Mucosa of descending colon (tissue), 3 donors: Measurements from ENCODE around the gene DSN1. TPM values are rescaled to one million over a fixed set of nuclear protein-coding genes. Genes with fewer than 3 reads are reported as not detected.
A peak's percentile ranks its signal among the peaks of the same experiment; 100 is the strongest.

Source experiments
- ATAC-seq: fragments of 200-7000 bp; cut with Tn5 transposase; one replicate; pipeline ENCODE4 v1.9.1; 2020; ENCODE audit warnings: mild to moderate bottlenecking, moderate library complexity
- DNase-seq, 3 donors: peaks; one replicate each; pipeline ENCODE4 v3.0.0-alpha.2; 2020
- H3K36me3 ChIP-seq: fragments of 200-600 bp; one replicate; pipeline ENCODE4 v1.8.0; 2021; ENCODE audit warnings: low read depth, mild to moderate bottlenecking
- H3K4me1 ChIP-seq: fragments of 200-600 bp; one replicate; pipeline ENCODE4 v1.8.0; 2021; ENCODE audit warnings: low read depth, mild to moderate bottlenecking
- H3K4me3 ChIP-seq: fragments of 200-600 bp; one replicate; pipeline ENCODE4 v1.8.0; 2021; ENCODE audit warnings: mild to moderate bottlenecking
- H3K9me3 ChIP-seq: fragments of 200-600 bp; one replicate; pipeline ENCODE4 v1.8.0; 2021; ENCODE audit warnings: mild to moderate bottlenecking
- CTCF ChIP-seq: fragments of 200-600 bp; IDR thresholded peaks from one replicate; pipeline ENCODE4 v1.8.0; 2022; ENCODE audit warnings: antibody characterized with exemption, mild to moderate bottlenecking
- intact Hi-C, 2 donors: fragments of 100-400 bp; cut with DNase I in 1 of 2; cut with micrococcal nuclease in 1 of 2; formaldehyde crosslinking; loops; one replicate each; pipeline versions ENCODE4 v1.11.0 to v1.11.1; 2022; cut with DNase I, micrococcal nuclease
- total RNA-seq, 3 donors: library from RNA; stranded (reverse); fragmentation: NEBNext Ultra II Directional in 2 of 3; extraction: Animal tissue kit (Norgen Biotek cat#: 25700) in 2 of 3; gene quantifications; one replicate each; pipeline versions ENCODE4 v1.2.1 to v1.2.4, GENCODE V29; 2021 to 2023
- donor health status: DM: no; HTN: no; CAD: no; lungs with moderate emphysema.
- donor health status: DM: no; HTN: no; CAD: no.
- donor health status: DM: no; HTN: yes; CAD: no.

DSN1 gene
- total RNA-seq, 3 donors from 2014 or later: 7.8 to 11.3 (median 7.9) TPM

GRCh38 chr20:36812594-36813463 is 39.3 kb upstream of the DSN1 start:
- no peaks in the 10 kb centered on the region for H3K9me3 ChIP-seq
- H3K4me1 ChIP-seq: peaks cover 16% of the 10 kb centered on the region
- H3K36me3 ChIP-seq: no peaks in the 10 kb centered on the region
- ATAC-seq (peak; percentile 15), DNase-seq (peak in 1 of 3 donors; percentile 36)
- no peak overlapping the region for H3K4me3 ChIP-seq
- intact Hi-C loops: no loop called here
- no peak for TF ChIP-seq CTCF

GRCh38 chr20:36808317-36809257 is 35.0 kb upstream of the DSN1 start:
- Histone ChIP-seq H3K4me3 (no peak overlapping the region), H3K4me1 (peaks cover 13% of the 10 kb centered on the region), H3K36me3 (no peaks in the 10 kb centered on the region), H3K9me3 (no peaks in the 10 kb centered on the region)
- intact Hi-C loops: no loop called here
- DNase-seq (peak; percentile 80 to 84 (median 83)), ATAC-seq (peak; percentile 95)
- peak; percentile 78 for TF ChIP-seq CTCF

GRCh38 chr20:36806049-36806448 is 32.5 kb upstream of the DSN1 start:
- Histone ChIP-seq H3K9me3 (no peaks in the 10 kb centered on the region), H3K4me3 (no peak overlapping the region), H3K4me1 (peaks cover 8% of the 10 kb centered on the region), H3K36me3 (no peaks in the 10 kb centered on the region)
- intact Hi-C loops: no loop called here
- ATAC-seq (no peak), DNase-seq (no peak)
- TF ChIP-seq CTCF: no peak

GRCh38 chr20:36805396-36805795 is 31.8 kb upstream of the DSN1 start:
- Histone ChIP-seq H3K4me3 (no peak overlapping the region), H3K4me1 (peaks cover 8% of the 10 kb centered on the region), H3K9me3 (no peaks in the 10 kb centered on the region), H3K36me3 (no peaks in the 10 kb centered on the region)
- no peak for DNase-seq
- no peak for TF ChIP-seq CTCF
- no peak for ATAC-seq
- intact Hi-C loops: no loop called here

- DNase-seq (no peak), ATAC-seq (no peak)
- no peak for TF ChIP-seq CTCF
- H3K4me1 ChIP-seq: peaks cover 8% of the 10 kb centered on the region
- H3K36me3 ChIP-seq: no peaks in the 10 kb centered on the region
- no peaks in the 10 kb centered on the region for H3K9me3 ChIP-seq
- intact Hi-C loops: no loop called here
- no peak overlapping the region for H3K4me3 ChIP-seq
These were observed 30.9 kb upstream of the DSN1 start for GRCh38 chr20:36804425-36804824.
